SK-N-SH (cell line): ENCODE measurements around the gene GIGYF1.

Experiments used
- CTCF ChIP-seq: fragments of 200-600 bp; sonication (generic); IDR thresholded peaks from 2 replicates; pipeline ENCODE4 v1.6.1; 2017; ENCODE audit warnings: antibody characterized with exemption, mild to moderate bottlenecking, moderate library complexity
- ELF1 ChIP-seq: IDR thresholded peaks from 2 replicates; pipeline ENCODE4 v1.4.0; 2012
- MXI1 ChIP-seq: IDR thresholded peaks from 2 replicates; pipeline ENCODE4 v1.6.1; 2012; ENCODE audit warnings: mild to moderate bottlenecking, low read depth, low read length, improper control_type of control experiment
- SIN3A ChIP-seq: IDR thresholded peaks from 2 replicates; pipeline ENCODE4 v1.6.1; 2012; ENCODE audit warnings: low read depth, mild to moderate bottlenecking, low read length, moderate library complexity, borderline replicate concordance
- TAF1 ChIP-seq: IDR thresholded peaks from 2 replicates; pipeline ENCODE4 v1.6.1; 2012; ENCODE audit warnings: low read depth, mild to moderate bottlenecking, low read length, moderate library complexity, borderline replicate concordance
- USF2 ChIP-seq: fragments of 150-350 bp; IDR thresholded peaks from 2 replicates; pipeline ENCODE4 v1.6.1; 2017; ENCODE audit warnings: antibody characterized with exemption, low read length, low read depth, borderline replicate concordance
- YY1 ChIP-seq: IDR thresholded peaks from 2 replicates; pipeline ENCODE4 v1.4.0; 2012; ENCODE audit warnings: low read depth, mild to moderate bottlenecking

- TF ChIP-seq CTCF = no peak
- 0 out of 2 replicates have a peak, but pooled peaks have one; percentile 9 for TF ChIP-seq SIN3A
- TF ChIP-seq MXI1 = no peak
- TF ChIP-seq ELF1 = no peak; the same call in 1 of the 2 replicates
- TF ChIP-seq YY1 = no peak
- TF ChIP-seq TAF1 = no peak
- no peak for TF ChIP-seq USF2
These were observed 20.1 kb downstream of the GIGYF1 start for GRCh38 chr7:100673942-100674410.
